WTC11 (cell line): Measurements from ENCODE around the gene ZNF276. TPM values are rescaled to one million over a fixed set of nuclear protein-coding genes. Genes with fewer than 3 reads are reported as not detected.

Experiments used
- ATAC-seq: fragments of 200-7000 bp; cut with Tn5 transposase; 2 replicates; pipeline ENCODE4 v1.10.0; 2021; ENCODE audit warnings: mild to moderate bottlenecking, moderate library complexity
- CTCF ChIA-PET: fragments of 300-600 bp; sonication (Branson Sonifier 250); formaldehyde crosslinking; loops from one replicate; lab custom pipeline; 2021; ENCODE audit warnings: antibody characterized with exemption; lab: Charles Lee
- POLR2A ChIA-PET: fragments of 350-600 bp; sonication (Branson Sonifier 250); formaldehyde crosslinking; loops from one replicate; lab custom pipeline; 2021; ENCODE audit warnings: antibody characterized with exemption; lab: Charles Lee
- DNase-seq: peaks from one replicate; pipeline ENCODE4 v3.0.0; 2021; ENCODE audit warnings: low spot score
- H3K27ac Mint-ChIP-seq: 2 replicates; pipeline ENCODE4 v1.8.0; 2021; ENCODE audit warnings: mixed read lengths
- H3K27me3 Mint-ChIP-seq: 2 replicates; pipeline ENCODE4 v1.8.0; 2021; ENCODE audit warnings: low read depth, mild to moderate bottlenecking, moderate library complexity, mixed read lengths
- H3K36me3 Mint-ChIP-seq: 2 replicates; pipeline ENCODE4 v1.8.0; 2021; ENCODE audit warnings: mixed read lengths
- H3K4me1 Mint-ChIP-seq: 2 replicates; pipeline ENCODE4 v1.8.0; 2022; ENCODE audit warnings: mixed read lengths
- H3K4me3 Mint-ChIP-seq: 2 replicates; pipeline ENCODE4 v1.8.0; 2021; ENCODE audit warnings: mild to moderate bottlenecking, moderate library complexity, mixed read lengths
- H3K9me3 Mint-ChIP-seq: 2 replicates; pipeline ENCODE4 v1.8.0; 2021; ENCODE audit warnings: mixed read lengths
- ELF4 ChIP-seq: sonication (generic); formaldehyde crosslinking; IDR thresholded peaks from 2 replicates; pipeline ENCODE4 v1.8.1; 2022; ENCODE audit warnings: low read depth, mild to moderate bottlenecking, moderate library complexity, missing genetic modification reagents
- GABPB1 ChIP-seq: sonication (generic); formaldehyde crosslinking; IDR thresholded peaks from 2 replicates; pipeline ENCODE4 v1.8.1; 2023; ENCODE audit warnings: mild to moderate bottlenecking, missing genetic modification reagents
- HMGA2 ChIP-seq: fragments of 250-450 bp; sonication (Bioruptor Pico); IDR thresholded peaks from 2 replicates; pipeline ENCODE4 v1.4.0; 2021; ENCODE audit warnings: mild to moderate bottlenecking, moderate library complexity
- IRF2 ChIP-seq: sonication (generic); formaldehyde crosslinking; IDR thresholded peaks from 2 replicates; pipeline ENCODE4 v1.8.0; 2022; ENCODE audit warnings: low read depth, missing genetic modification reagents, borderline replicate concordance
- JAZF1 ChIP-seq: fragments of 250-450 bp; sonication (Bioruptor Pico); IDR thresholded peaks from 2 replicates; pipeline ENCODE4 v1.9.0; 2021; ENCODE audit warnings: moderate library complexity, mild to moderate bottlenecking, inconsistent platforms
- KAT7 ChIP-seq: sonication (generic); formaldehyde crosslinking; IDR thresholded peaks from 2 replicates; pipeline ENCODE4 v1.8.1; 2023; ENCODE audit warnings: missing genetic modification reagents, mild to moderate bottlenecking, borderline replicate concordance
- SOX15 ChIP-seq: fragments of 250-450 bp; sonication (Bioruptor Pico); IDR thresholded peaks from 2 replicates; pipeline ENCODE4 v1.9.0; 2021; ENCODE audit warnings: mild to moderate bottlenecking
- SP1 ChIP-seq: sonication (generic); formaldehyde crosslinking; conservative IDR thresholded peaks from 2 replicates; pipeline ENCODE4 v1.8.1; 2022; ENCODE audit warnings: missing genetic modification reagents
- TCF7 ChIP-seq: sonication (generic); formaldehyde crosslinking; IDR thresholded peaks from 2 replicates; pipeline ENCODE4 v1.8.0; 2022; ENCODE audit warnings: mild to moderate bottlenecking, low read depth, missing genetic modification reagents, moderate library complexity
- TEAD4 ChIP-seq: sonication (generic); formaldehyde crosslinking; IDR thresholded peaks from 2 replicates; pipeline ENCODE4 v1.8.0; 2022; ENCODE audit warnings: mild to moderate bottlenecking, missing genetic modification reagents
- ZBTB21 ChIP-seq: sonication (generic); formaldehyde crosslinking; IDR thresholded peaks from 2 replicates; pipeline ENCODE4 v1.8.1; 2023; ENCODE audit warnings: mild to moderate bottlenecking, missing genetic modification reagents, borderline replicate concordance
- total RNA-seq: library from RNA; stranded (reverse); gene quantifications from 3 replicates; pipeline ENCODE4 v1.2.3, GENCODE V29; 2021
- TF ChIP-seq, protein P1 (sequence below): fragments of 250-450 bp; sonication (Bioruptor Pico); IDR thresholded peaks from 2 replicates; pipeline ENCODE4 v1.8.0; 2021; ENCODE audit warnings: mild to moderate bottlenecking
- TF ChIP-seq, protein P2 (sequence below): fragments of 250-450 bp; sonication (Bioruptor Pico); IDR thresholded peaks from 2 replicates; pipeline ENCODE4 v1.9.0; 2021; ENCODE audit warnings: mild to moderate bottlenecking, borderline replicate concordance
- TF ChIP-seq, protein P3 (sequence below): sonication (generic); formaldehyde crosslinking; IDR thresholded peaks from 2 replicates; pipeline ENCODE4 v1.8.0; 2022; ENCODE audit warnings: mild to moderate bottlenecking, missing genetic modification reagents
- TF ChIP-seq, protein P4 (sequence below): sonication (generic); formaldehyde crosslinking; IDR thresholded peaks from 2 replicates; pipeline ENCODE4 v1.8.1; 2022; ENCODE audit warnings: low read depth, missing genetic modification reagents, borderline replicate concordance
- TF ChIP-seq, protein P5 (sequence below): fragments of 200-600 bp; IDR thresholded peaks from 2 replicates; pipeline ENCODE4 v1.8.0; 2022; ENCODE audit warnings: antibody characterized with exemption
- TF ChIP-seq, protein P6 (sequence below): sonication (generic); formaldehyde crosslinking; IDR thresholded peaks from 2 replicates; pipeline ENCODE4 v1.8.1; 2023; ENCODE audit warnings: mild to moderate bottlenecking, missing genetic modification reagents, borderline replicate concordance

Gene ZNF276
- total RNA-seq, 1 experiment from 2014 or later: 16.6 TPM

DNA sequence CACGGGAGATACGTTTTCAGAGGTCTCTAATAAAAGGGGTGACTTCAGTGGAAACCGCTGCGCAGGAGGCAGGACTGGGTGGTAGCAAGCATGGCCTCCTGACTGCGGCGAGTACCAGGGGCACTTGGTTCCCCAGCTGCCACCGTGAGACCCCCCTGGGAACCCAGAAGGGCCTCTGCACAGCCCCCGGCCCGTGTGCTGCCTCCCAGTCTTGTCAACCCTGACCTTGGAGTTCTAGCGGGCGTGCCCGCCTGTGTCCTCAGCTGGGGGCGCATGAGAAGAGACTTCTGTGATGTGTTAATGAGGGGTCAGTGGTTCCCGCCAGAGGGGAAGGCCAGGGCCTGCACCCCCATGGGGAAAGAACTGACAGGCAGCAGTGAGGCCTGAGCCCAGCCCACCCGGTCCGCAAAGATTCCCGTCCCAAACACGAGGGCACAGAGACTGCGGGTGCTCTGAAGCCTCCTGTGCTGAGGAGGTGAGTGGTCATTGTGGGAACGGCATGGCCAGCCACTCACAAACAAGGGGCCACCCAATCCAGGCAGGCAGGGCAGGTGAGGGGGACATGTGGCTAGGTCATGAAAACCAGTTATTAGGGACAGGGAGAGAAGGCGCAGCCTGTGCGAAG, 9.4 kb downstream of the ZNF276 start:
- H3K4me3 Mint-ChIP-seq: no peak overlapping the region
- CTCF ChIA-PET: interaction anchor here (0.5 to 1.8 kb wide), 2 partner anchors 25 to 53 kb away, joined by 3 to 10 read pairs; no protein-coding TSS in a partner anchor
- H3K9me3 Mint-ChIP-seq: peaks cover 5% of the 10 kb centered on the region; the same call in 1 of the 2 replicates
- peaks cover 13% of the 10 kb centered on the region for H3K4me1 Mint-ChIP-seq
- no peak for DNase-seq
- ATAC-seq: no peak
- H3K36me3 Mint-ChIP-seq: peaks cover 46% of the 10 kb centered on the region
- H3K27me3 Mint-ChIP-seq: peaks cover 6% of the 10 kb centered on the region
- TF ChIP-seq, protein P1, sequence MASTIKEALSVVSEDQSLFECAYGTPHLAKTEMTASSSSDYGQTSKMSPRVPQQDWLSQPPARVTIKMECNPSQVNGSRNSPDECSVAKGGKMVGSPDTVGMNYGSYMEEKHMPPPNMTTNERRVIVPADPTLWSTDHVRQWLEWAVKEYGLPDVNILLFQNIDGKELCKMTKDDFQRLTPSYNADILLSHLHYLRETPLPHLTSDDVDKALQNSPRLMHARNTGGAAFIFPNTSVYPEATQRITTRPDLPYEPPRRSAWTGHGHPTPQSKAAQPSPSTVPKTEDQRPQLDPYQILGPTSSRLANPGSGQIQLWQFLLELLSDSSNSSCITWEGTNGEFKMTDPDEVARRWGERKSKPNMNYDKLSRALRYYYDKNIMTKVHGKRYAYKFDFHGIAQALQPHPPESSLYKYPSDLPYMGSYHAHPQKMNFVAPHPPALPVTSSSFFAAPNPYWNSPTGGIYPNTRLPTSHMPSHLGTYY: no peak
- TF ChIP-seq, protein P2, sequence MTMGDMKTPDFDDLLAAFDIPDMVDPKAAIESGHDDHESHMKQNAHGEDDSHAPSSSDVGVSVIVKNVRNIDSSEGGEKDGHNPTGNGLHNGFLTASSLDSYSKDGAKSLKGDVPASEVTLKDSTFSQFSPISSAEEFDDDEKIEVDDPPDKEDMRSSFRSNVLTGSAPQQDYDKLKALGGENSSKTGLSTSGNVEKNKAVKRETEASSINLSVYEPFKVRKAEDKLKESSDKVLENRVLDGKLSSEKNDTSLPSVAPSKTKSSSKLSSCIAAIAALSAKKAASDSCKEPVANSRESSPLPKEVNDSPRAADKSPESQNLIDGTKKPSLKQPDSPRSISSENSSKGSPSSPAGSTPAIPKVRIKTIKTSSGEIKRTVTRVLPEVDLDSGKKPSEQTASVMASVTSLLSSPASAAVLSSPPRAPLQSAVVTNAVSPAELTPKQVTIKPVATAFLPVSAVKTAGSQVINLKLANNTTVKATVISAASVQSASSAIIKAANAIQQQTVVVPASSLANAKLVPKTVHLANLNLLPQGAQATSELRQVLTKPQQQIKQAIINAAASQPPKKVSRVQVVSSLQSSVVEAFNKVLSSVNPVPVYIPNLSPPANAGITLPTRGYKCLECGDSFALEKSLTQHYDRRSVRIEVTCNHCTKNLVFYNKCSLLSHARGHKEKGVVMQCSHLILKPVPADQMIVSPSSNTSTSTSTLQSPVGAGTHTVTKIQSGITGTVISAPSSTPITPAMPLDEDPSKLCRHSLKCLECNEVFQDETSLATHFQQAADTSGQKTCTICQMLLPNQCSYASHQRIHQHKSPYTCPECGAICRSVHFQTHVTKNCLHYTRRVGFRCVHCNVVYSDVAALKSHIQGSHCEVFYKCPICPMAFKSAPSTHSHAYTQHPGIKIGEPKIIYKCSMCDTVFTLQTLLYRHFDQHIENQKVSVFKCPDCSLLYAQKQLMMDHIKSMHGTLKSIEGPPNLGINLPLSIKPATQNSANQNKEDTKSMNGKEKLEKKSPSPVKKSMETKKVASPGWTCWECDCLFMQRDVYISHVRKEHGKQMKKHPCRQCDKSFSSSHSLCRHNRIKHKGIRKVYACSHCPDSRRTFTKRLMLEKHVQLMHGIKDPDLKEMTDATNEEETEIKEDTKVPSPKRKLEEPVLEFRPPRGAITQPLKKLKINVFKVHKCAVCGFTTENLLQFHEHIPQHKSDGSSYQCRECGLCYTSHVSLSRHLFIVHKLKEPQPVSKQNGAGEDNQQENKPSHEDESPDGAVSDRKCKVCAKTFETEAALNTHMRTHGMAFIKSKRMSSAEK (CRISPR knock-in tag): no peak
- TF ChIP-seq, protein P3, sequence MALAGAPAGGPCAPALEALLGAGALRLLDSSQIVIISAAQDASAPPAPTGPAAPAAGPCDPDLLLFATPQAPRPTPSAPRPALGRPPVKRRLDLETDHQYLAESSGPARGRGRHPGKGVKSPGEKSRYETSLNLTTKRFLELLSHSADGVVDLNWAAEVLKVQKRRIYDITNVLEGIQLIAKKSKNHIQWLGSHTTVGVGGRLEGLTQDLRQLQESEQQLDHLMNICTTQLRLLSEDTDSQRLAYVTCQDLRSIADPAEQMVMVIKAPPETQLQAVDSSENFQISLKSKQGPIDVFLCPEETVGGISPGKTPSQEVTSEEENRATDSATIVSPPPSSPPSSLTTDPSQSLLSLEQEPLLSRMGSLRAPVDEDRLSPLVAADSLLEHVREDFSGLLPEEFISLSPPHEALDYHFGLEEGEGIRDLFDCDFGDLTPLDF (CRISPR knock-in tag): no peak
- TF ChIP-seq, protein P4, sequence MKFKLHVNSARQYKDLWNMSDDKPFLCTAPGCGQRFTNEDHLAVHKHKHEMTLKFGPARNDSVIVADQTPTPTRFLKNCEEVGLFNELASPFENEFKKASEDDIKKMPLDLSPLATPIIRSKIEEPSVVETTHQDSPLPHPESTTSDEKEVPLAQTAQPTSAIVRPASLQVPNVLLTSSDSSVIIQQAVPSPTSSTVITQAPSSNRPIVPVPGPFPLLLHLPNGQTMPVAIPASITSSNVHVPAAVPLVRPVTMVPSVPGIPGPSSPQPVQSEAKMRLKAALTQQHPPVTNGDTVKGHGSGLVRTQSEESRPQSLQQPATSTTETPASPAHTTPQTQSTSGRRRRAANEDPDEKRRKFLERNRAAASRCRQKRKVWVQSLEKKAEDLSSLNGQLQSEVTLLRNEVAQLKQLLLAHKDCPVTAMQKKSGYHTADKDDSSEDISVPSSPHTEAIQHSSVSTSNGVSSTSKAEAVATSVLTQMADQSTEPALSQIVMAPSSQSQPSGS (CRISPR knock-in tag): no peak
- TF ChIP-seq HMGA2 (CRISPR knock-in tag) (no peak), ELF4 (CRISPR knock-in tag) (no peak), SP1 (CRISPR knock-in tag) (no peak), ZBTB21 (no peak), IRF2 (CRISPR knock-in tag) (no peak), SOX15 (no peak), JAZF1 (no peak), KAT7 (CRISPR knock-in tag) (no peak), TCF7 (CRISPR knock-in tag) (no peak), TEAD4 (CRISPR knock-in tag) (no peak), GABPB1 (no peak)
- TF ChIP-seq, protein P5, sequence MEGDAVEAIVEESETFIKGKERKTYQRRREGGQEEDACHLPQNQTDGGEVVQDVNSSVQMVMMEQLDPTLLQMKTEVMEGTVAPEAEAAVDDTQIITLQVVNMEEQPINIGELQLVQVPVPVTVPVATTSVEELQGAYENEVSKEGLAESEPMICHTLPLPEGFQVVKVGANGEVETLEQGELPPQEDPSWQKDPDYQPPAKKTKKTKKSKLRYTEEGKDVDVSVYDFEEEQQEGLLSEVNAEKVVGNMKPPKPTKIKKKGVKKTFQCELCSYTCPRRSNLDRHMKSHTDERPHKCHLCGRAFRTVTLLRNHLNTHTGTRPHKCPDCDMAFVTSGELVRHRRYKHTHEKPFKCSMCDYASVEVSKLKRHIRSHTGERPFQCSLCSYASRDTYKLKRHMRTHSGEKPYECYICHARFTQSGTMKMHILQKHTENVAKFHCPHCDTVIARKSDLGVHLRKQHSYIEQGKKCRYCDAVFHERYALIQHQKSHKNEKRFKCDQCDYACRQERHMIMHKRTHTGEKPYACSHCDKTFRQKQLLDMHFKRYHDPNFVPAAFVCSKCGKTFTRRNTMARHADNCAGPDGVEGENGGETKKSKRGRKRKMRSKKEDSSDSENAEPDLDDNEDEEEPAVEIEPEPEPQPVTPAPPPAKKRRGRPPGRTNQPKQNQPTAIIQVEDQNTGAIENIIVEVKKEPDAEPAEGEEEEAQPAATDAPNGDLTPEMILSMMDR: no peak
- TF ChIP-seq, protein P6, sequence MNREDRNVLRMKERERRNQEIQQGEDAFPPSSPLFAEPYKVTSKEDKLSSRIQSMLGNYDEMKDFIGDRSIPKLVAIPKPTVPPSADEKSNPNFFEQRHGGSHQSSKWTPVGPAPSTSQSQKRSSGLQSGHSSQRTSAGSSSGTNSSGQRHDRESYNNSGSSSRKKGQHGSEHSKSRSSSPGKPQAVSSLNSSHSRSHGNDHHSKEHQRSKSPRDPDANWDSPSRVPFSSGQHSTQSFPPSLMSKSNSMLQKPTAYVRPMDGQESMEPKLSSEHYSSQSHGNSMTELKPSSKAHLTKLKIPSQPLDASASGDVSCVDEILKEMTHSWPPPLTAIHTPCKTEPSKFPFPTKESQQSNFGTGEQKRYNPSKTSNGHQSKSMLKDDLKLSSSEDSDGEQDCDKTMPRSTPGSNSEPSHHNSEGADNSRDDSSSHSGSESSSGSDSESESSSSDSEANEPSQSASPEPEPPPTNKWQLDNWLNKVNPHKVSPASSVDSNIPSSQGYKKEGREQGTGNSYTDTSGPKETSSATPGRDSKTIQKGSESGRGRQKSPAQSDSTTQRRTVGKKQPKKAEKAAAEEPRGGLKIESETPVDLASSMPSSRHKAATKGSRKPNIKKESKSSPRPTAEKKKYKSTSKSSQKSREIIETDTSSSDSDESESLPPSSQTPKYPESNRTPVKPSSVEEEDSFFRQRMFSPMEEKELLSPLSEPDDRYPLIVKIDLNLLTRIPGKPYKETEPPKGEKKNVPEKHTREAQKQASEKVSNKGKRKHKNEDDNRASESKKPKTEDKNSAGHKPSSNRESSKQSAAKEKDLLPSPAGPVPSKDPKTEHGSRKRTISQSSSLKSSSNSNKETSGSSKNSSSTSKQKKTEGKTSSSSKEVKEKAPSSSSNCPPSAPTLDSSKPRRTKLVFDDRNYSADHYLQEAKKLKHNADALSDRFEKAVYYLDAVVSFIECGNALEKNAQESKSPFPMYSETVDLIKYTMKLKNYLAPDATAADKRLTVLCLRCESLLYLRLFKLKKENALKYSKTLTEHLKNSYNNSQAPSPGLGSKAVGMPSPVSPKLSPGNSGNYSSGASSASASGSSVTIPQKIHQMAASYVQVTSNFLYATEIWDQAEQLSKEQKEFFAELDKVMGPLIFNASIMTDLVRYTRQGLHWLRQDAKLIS (CRISPR knock-in tag): no peak
- POLR2A ChIA-PET: no interaction called here
- no peak overlapping the region for H3K27ac Mint-ChIP-seq
